Glutamatergic neuron (in vitro differentiated cells): Measurements from ENCODE around the gene CDK7. TPM values are rescaled to one million over a fixed set of nuclear protein-coding genes. Genes with fewer than 3 reads are reported as not detected.
A peak's percentile ranks its signal among the peaks of the same experiment; 100 is the strongest.
"Not testable (repeated sequence)": the region's sequence is repeated elsewhere in the genome, so short reads cannot be mapped to it uniquely, and the experiment has no call there.

Source experiments
- DNase-seq: peaks from one replicate; pipeline ENCODE4 v3.0.0; 2022
- H3K27ac Mint-ChIP-seq: one replicate; pipeline ENCODE4 v1.8.0; 2020; ENCODE audit warnings: mild to moderate bottlenecking, mixed read lengths, inconsistent platforms; ENCODE audit not compliant: unreplicated experiment
- H3K27me3 Mint-ChIP-seq: one replicate; pipeline ENCODE4 v1.8.0; 2020; ENCODE audit warnings: mild to moderate bottlenecking, moderate library complexity, mixed read lengths, inconsistent platforms; ENCODE audit not compliant: unreplicated experiment
- H3K36me3 Mint-ChIP-seq: one replicate; pipeline ENCODE4 v1.8.0; 2020; ENCODE audit warnings: mild to moderate bottlenecking, mixed read lengths, inconsistent platforms; ENCODE audit not compliant: unreplicated experiment
- H3K4me1 Mint-ChIP-seq: one replicate; pipeline ENCODE4 v1.8.0; 2020; ENCODE audit warnings: mild to moderate bottlenecking, low read depth, mixed read lengths, inconsistent platforms; ENCODE audit not compliant: unreplicated experiment
- H3K4me3 Mint-ChIP-seq: one replicate; pipeline ENCODE4 v1.8.0; 2020; ENCODE audit warnings: mild to moderate bottlenecking, mixed read lengths, inconsistent platforms; ENCODE audit not compliant: unreplicated experiment
- H3K9me3 Mint-ChIP-seq: one replicate; pipeline ENCODE4 v1.8.0; 2020; ENCODE audit warnings: mild to moderate bottlenecking, moderate library complexity, mixed read lengths, inconsistent platforms; ENCODE audit not compliant: unreplicated experiment
- total RNA-seq: library from RNA; stranded (reverse); fragmentation: NEBNext Ultra II Directional; extraction: Animal tissue kit (Norgen Biotek cat#: 25700); gene quantifications from one replicate; pipeline ENCODE4 v1.2.1, GENCODE V29; 2021; ENCODE audit not compliant: unreplicated experiment
- TF ChIP-seq, protein P1 (sequence below): fragments of 200-600 bp; sonication (generic); IDR thresholded peaks from one replicate; pipeline ENCODE4 v1.5.0; 2021; ENCODE audit not compliant: partially characterized antibody, unreplicated experiment

The CDK7 gene
- total RNA-seq, 1 donor from 2014 or later: 17.0 TPM

- Mint-ChIP-seq H3K27me3 (no peaks in the 10 kb centered on the region), H3K9me3 (peaks cover 2% of the 10 kb centered on the region), H3K27ac (no peak overlapping the region), H3K36me3 (no peaks in the 10 kb centered on the region), H3K4me3 (no peak overlapping the region), H3K4me1 (no peaks in the 10 kb centered on the region)
- TF ChIP-seq, protein P1, sequence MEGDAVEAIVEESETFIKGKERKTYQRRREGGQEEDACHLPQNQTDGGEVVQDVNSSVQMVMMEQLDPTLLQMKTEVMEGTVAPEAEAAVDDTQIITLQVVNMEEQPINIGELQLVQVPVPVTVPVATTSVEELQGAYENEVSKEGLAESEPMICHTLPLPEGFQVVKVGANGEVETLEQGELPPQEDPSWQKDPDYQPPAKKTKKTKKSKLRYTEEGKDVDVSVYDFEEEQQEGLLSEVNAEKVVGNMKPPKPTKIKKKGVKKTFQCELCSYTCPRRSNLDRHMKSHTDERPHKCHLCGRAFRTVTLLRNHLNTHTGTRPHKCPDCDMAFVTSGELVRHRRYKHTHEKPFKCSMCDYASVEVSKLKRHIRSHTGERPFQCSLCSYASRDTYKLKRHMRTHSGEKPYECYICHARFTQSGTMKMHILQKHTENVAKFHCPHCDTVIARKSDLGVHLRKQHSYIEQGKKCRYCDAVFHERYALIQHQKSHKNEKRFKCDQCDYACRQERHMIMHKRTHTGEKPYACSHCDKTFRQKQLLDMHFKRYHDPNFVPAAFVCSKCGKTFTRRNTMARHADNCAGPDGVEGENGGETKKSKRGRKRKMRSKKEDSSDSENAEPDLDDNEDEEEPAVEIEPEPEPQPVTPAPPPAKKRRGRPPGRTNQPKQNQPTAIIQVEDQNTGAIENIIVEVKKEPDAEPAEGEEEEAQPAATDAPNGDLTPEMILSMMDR: no peak
- DNase-seq: no peak
Measured at GRCh38 chr5:69224520-69224919, 10.2 kb upstream of the CDK7 start.

GRCh38 chr5:69225860-69226259 is 8.8 kb upstream of the CDK7 start:
- no peaks in the 10 kb centered on the region for H3K27me3 Mint-ChIP-seq
- H3K36me3 Mint-ChIP-seq: no peaks in the 10 kb centered on the region
- H3K27ac Mint-ChIP-seq: no peak overlapping the region
- no peak for DNase-seq
- TF ChIP-seq, protein P1: no peak
- H3K4me1 Mint-ChIP-seq: no peaks in the 10 kb centered on the region
- H3K4me3 Mint-ChIP-seq: no peak overlapping the region
- peaks cover under 1% of the 10 kb centered on the region for H3K9me3 Mint-ChIP-seq

DNA sequence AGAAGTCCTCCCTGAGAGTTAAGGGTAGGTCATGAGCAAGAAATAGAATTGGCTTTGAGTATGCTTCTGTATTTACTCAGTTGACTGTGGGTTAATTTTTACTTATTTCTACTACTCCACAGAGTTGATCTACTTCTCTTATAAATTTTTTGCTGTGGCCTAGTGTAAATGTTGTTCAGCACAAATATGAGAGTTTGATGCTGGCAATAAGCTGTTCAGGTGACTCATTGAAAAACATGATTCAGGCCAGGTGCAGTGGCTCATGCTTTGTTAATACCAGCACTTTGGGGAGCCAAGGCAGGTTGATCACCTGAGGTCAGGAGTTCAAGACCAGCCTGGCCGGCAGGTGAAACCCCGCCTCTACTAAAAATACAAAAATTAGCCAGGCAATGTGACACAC is 4.5 kb upstream of the CDK7 start:
- Mint-ChIP-seq H3K27ac (no peak overlapping the region), H3K9me3 (peaks cover 3% of the 10 kb centered on the region), H3K36me3 (no peaks in the 10 kb centered on the region), H3K27me3 (no peaks in the 10 kb centered on the region), H3K4me3 (no peak overlapping the region), H3K4me1 (no peaks in the 10 kb centered on the region)
- DNase-seq: no peak
- TF ChIP-seq, protein P1: no peak

DNA sequence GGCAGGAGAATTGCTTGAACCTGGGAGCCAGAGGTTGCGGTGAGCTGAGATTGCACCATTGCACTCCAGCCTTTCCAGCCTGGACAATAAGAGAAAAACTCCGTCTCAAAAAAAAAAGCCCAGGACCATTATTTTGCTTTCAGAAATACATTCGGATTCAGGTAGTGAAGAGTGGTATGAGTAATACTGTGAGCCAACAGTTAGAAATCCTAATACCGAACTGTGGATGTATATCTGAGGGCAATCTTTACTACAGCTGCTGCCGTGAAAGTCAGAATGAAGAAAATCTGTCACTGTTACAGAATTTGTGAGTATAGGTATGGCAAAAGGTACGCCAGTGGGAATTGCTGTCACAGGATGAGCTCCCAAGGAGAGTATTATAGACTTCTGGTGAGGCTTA is 3.4 kb upstream of the CDK7 start:
- no peak for DNase-seq
- peaks cover 3% of the 10 kb centered on the region for H3K9me3 Mint-ChIP-seq
- H3K27ac Mint-ChIP-seq: no peak overlapping the region
- TF ChIP-seq, protein P1: no peak
- peaks cover 5% of the 10 kb centered on the region for H3K27me3 Mint-ChIP-seq
- H3K36me3 Mint-ChIP-seq: no peaks in the 10 kb centered on the region
- peaks cover 2% of the 10 kb centered on the region for H3K4me1 Mint-ChIP-seq
- H3K4me3 Mint-ChIP-seq: no peak overlapping the region

DNA sequence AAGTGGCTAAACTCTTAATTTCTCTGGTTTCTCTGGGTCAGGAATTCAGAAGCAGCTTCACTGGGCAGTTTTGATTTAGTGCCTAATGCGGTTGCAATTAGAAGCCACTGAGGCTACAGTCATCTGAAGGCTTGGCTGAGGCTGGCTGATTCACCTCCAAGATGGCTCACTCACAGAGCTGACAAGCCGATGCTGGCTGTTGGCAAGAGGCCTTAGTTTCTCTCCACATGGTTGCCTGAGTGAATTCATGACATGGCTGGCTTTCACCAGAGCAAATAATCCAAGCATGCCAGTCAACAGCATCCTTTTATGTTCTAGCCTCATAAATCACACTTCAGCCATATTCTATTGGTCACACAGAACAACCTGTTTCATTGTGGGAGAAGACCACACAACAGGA is 2.8 kb upstream of the CDK7 start:
- no peak for DNase-seq
- Mint-ChIP-seq H3K4me3 (no peak overlapping the region), H3K27ac (no peak overlapping the region), H3K27me3 (peaks cover 5% of the 10 kb centered on the region), H3K4me1 (peaks cover 2% of the 10 kb centered on the region), H3K36me3 (no peaks in the 10 kb centered on the region), H3K9me3 (peaks cover 3% of the 10 kb centered on the region)
- TF ChIP-seq, protein P1: no peak

DNA sequence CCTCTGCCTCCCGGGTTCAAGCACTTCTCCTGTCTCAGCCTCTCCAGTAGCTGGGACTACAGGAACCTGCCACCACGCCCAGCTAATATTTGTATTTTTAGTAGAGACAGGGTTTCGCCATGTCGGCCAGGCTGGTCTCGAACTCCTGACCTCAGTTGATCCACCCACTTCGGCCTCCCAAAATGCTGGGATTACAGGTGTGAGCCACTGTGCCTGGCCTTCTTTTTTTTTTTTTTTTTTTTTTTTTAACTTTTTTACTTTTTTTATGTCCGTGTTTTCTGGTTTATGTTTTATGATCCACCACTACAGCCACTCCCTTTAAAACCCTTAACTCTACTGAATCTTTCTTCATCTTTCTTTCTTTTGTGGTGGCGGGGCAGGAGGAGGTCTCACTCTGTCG is 2.0 kb downstream of the CDK7 start:
- DNase-seq, H3K27me3 Mint-ChIP-seq, H3K27ac Mint-ChIP-seq, H3K9me3 Mint-ChIP-seq, H3K36me3 Mint-ChIP-seq, H3K4me1 Mint-ChIP-seq: not testable (repeated sequence)
- H3K4me3 Mint-ChIP-seq: peak overlapping the region; percentile 56
